HFFc6 (cell line): Measurements from ENCODE around the gene FAXC. TPM values are rescaled to one million over a fixed set of nuclear protein-coding genes. Genes with fewer than 3 reads are reported as not detected.
"Not testable (repeated sequence)": the region's sequence is repeated elsewhere in the genome, so short reads cannot be mapped to it uniquely, and the experiment has no call there.

Experiments used
- DNase-seq: peaks from one replicate; pipeline ENCODE4 v3.0.0-alpha.2; 2018
- H3K27ac Mint-ChIP-seq: 2 replicates; pipeline ENCODE4 v1.8.0; 2020; ENCODE audit warnings: mild to moderate bottlenecking, mixed read lengths
- H3K27me3 Mint-ChIP-seq: 2 replicates; pipeline ENCODE4 v1.8.0; 2021; ENCODE audit warnings: mild to moderate bottlenecking, moderate library complexity, mixed read lengths; ENCODE audit not compliant: insufficient read depth
- H3K36me3 Mint-ChIP-seq: 2 replicates; pipeline ENCODE4 v1.8.0; 2021; ENCODE audit warnings: low read depth, mixed read lengths
- H3K4me1 Mint-ChIP-seq: 2 replicates; pipeline ENCODE4 v1.8.0; 2020; ENCODE audit warnings: low read depth, mixed read lengths
- H3K4me3 Mint-ChIP-seq: 2 replicates; pipeline ENCODE4 v1.8.0; 2020; ENCODE audit warnings: mild to moderate bottlenecking, moderate library complexity, mixed read lengths
- H3K9me3 Mint-ChIP-seq: 2 replicates; pipeline ENCODE4 v1.8.0; 2020; ENCODE audit warnings: mild to moderate bottlenecking, mixed read lengths
- CTCF ChIP-seq: fragments of 200-600 bp; sonication (generic); IDR thresholded peaks from 2 replicates; pipeline ENCODE4 v1.5.0; 2021; ENCODE audit warnings: antibody characterized with exemption, mild to moderate bottlenecking
- total RNA-seq, 6 experiments: library from RNA; stranded (reverse); fragmentation: NEBNext Ultra II Directional; extraction: Animal tissue kit (Norgen Biotek cat#: 25700); gene quantifications; 2 replicates in 1 of 6; 3 replicates in 5 of 6; pipeline ENCODE4 v1.2.3, GENCODE V29; 2021

FAXC gene
- total RNA-seq, 6 experiments from 2014 or later: 1.6 to 3.0 (median 1.9) TPM

- H3K36me3 Mint-ChIP-seq: no peaks in the 10 kb centered on the region
- TF ChIP-seq CTCF: no peak
- peaks cover 8% of the 10 kb centered on the region for H3K27me3 Mint-ChIP-seq
- H3K9me3 Mint-ChIP-seq: peaks cover 3% of the 10 kb centered on the region; the same call in 1 of the 2 replicates
- no peaks in the 10 kb centered on the region for H3K4me1 Mint-ChIP-seq
- no peak overlapping the region for H3K4me3 Mint-ChIP-seq
- no peak overlapping the region for H3K27ac Mint-ChIP-seq
- no peak for DNase-seq
These were observed 80.3 kb downstream of the FAXC start for GRCh38 chr6:99269207-99269606.

- not testable (repeated sequence) for H3K4me3 Mint-ChIP-seq, H3K27me3 Mint-ChIP-seq, DNase-seq, H3K9me3 Mint-ChIP-seq, H3K4me1 Mint-ChIP-seq, H3K27ac Mint-ChIP-seq, H3K36me3 Mint-ChIP-seq
These were observed 82.5 kb downstream of the FAXC start for GRCh38 chr6:99266996-99267395.

- H3K36me3 Mint-ChIP-seq, DNase-seq, H3K27me3 Mint-ChIP-seq, H3K4me1 Mint-ChIP-seq, H3K27ac Mint-ChIP-seq, H3K4me3 Mint-ChIP-seq, H3K9me3 Mint-ChIP-seq: not testable (repeated sequence)
These were observed 84.0 kb downstream of the FAXC start for GRCh38 chr6:99265447-99265846.

GRCh38 chr6:99254616-99255550, 94.6 kb downstream of the FAXC start:
- H3K27ac Mint-ChIP-seq: no peak overlapping the region
- TF ChIP-seq CTCF: no peak
- no peak overlapping the region for H3K4me3 Mint-ChIP-seq
- no peak for DNase-seq
- H3K9me3 Mint-ChIP-seq: no peaks in the 10 kb centered on the region
- no peaks in the 10 kb centered on the region for H3K4me1 Mint-ChIP-seq
- H3K27me3 Mint-ChIP-seq: peaks cover 5% of the 10 kb centered on the region
- H3K36me3 Mint-ChIP-seq: no peaks in the 10 kb centered on the region

GRCh38 chr6:99253271-99253670, 96.2 kb downstream of the FAXC start:
- H3K4me1 Mint-ChIP-seq: no peaks in the 10 kb centered on the region
- no peaks in the 10 kb centered on the region for H3K9me3 Mint-ChIP-seq
- DNase-seq: no peak
- no peaks in the 10 kb centered on the region for H3K36me3 Mint-ChIP-seq
- no peak overlapping the region for H3K4me3 Mint-ChIP-seq
- no peak overlapping the region for H3K27ac Mint-ChIP-seq
- H3K27me3 Mint-ChIP-seq: peaks cover 2% of the 10 kb centered on the region; the same call in 1 of the 2 replicates
- TF ChIP-seq CTCF: no peak

GRCh38 chr6:99252421-99252820, 97.1 kb downstream of the FAXC start:
- TF ChIP-seq CTCF: no peak
- Mint-ChIP-seq H3K9me3 (no peaks in the 10 kb centered on the region), H3K27ac (no peak overlapping the region), H3K4me1 (no peaks in the 10 kb centered on the region), H3K36me3 (no peaks in the 10 kb centered on the region), H3K4me3 (no peak overlapping the region), H3K27me3 (peaks cover 2% of the 10 kb centered on the region; the same call in 1 of the 2 replicates)
- DNase-seq: no peak
